Bone marrow (tissue), 2 donors: ENCODE data around the gene TMEM18.

Source experiments
- DNase-seq, 2 donors: peaks; one replicate each; lab custom pipeline; 2025; lab: John Stamatoyannopoulos, UW

TMEM18 gene

GRCh38 chr2:651951-652373 lies 25.2 kb downstream of the TMEM18 start:
- no peak for DNase-seq

GRCh38 chr2:650343-651310 lies 26.6 kb downstream of the TMEM18 start:
- no peak for DNase-seq

- no peak for DNase-seq
These were observed 27.5 kb downstream of the TMEM18 start for GRCh38 chr2:649426-650342.

GRCh38 chr2:648476-649424 lies 28.5 kb downstream of the TMEM18 start:
- DNase-seq: no peak

- DNase-seq: no peak
These were observed 29.4 kb downstream of the TMEM18 start for GRCh38 chr2:647691-648231.

- no peak for DNase-seq
These were observed 30.1 kb downstream of the TMEM18 start for GRCh38 chr2:647003-647560.

- no peak for DNase-seq
These were observed 32.3 kb downstream of the TMEM18 start for GRCh38 chr2:644871-645270.

GRCh38 chr2:643761-644160 lies 33.4 kb downstream of the TMEM18 start:
- DNase-seq: no peak

- no peak for DNase-seq
These were observed 33.9 kb downstream of the TMEM18 start for GRCh38 chr2:643334-643733.

GRCh38 chr2:641872-642815 lies 35.1 kb downstream of the TMEM18 start:
- no peak for DNase-seq

- DNase-seq: no peak
These were observed 35.9 kb downstream of the TMEM18 start for GRCh38 chr2:641164-641871.

GRCh38 chr2:639703-640102 lies 37.5 kb downstream of the TMEM18 start:
- DNase-seq: no peak

GRCh38 chr2:637804-638203 lies 39.4 kb downstream of the TMEM18 start:
- no peak for DNase-seq

GRCh38 chr2:637406-637776 lies 39.8 kb downstream of the TMEM18 start:
- DNase-seq: no peak

- DNase-seq: peak in 1 of 2 donors; percentile 3
These were observed 40.4 kb downstream of the TMEM18 start for GRCh38 chr2:636641-637405.

GRCh38 chr2:635687-636621 lies 41.3 kb downstream of the TMEM18 start:
- DNase-seq: no peak
